NCI-H82 (cell line): ENCODE data around the gene CFAP45.
A peak's percentile ranks its signal among the peaks of the same experiment; 100 is the strongest.

Source experiments
- DNase-seq: peaks from one replicate; lab custom pipeline; 2025; lab: John Stamatoyannopoulos, UW

CFAP45 gene

DNA sequence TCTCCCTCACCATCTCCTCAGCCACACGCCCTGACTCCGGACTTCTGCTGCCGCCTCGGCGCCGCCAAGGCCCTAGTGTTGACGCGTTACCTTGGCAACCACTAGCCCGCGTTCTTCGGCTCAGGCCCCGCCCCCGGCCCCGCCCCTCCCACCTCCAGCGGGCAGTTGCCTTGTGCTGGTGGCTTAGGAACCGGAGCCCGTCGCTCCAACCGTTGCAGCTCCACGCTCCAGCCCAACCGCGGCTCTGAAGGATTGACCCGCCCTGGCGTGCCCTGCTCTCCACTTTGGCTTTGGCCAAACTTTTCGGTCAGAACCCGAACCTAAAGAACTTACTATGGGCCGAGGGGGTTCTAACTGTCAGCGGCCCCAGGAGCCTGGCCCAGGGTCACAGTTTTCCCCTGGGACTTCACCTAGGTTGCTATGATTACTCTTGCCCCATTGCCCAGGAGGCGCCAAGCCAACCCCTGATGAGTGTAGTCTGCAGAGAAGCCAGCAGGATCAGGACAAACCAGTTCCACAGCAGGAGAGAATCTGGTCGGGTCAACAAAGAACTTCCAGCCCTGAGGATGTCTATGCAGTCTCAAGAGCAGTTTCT lies at the start of gene CFAP45:
Gene CFAP45, minus strand, starts transcription at position 80 of the 595 bp plus-strand sequence. Its CDS starts 67 bp downstream, at position 13.
- peak; percentile 96 for DNase-seq

DNA sequence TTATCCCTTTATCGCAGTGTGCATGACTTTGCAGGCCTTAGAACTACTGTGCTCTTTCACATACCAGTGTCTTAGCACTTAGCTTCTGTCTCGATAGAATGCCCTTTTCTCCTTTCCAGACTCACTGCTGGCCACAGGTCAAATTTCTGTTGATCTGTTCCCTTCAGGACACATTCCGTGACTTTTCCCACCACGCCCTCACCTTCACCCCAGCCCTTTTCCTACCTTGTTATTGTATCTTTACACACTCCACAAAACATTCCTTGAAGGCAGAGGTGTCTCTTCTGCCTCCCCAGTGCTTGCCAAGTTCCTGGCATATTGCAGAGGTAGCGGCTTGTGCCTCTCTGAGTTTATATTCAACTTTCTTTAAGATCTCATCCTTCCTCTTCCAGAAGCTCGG lies 49.2 kb upstream of the CFAP45 start:
- DNase-seq: no peak

- no peak for DNase-seq
Measured at GRCh38 chr1:159947942-159948341, 48.0 kb upstream of the CFAP45 start.

DNA sequence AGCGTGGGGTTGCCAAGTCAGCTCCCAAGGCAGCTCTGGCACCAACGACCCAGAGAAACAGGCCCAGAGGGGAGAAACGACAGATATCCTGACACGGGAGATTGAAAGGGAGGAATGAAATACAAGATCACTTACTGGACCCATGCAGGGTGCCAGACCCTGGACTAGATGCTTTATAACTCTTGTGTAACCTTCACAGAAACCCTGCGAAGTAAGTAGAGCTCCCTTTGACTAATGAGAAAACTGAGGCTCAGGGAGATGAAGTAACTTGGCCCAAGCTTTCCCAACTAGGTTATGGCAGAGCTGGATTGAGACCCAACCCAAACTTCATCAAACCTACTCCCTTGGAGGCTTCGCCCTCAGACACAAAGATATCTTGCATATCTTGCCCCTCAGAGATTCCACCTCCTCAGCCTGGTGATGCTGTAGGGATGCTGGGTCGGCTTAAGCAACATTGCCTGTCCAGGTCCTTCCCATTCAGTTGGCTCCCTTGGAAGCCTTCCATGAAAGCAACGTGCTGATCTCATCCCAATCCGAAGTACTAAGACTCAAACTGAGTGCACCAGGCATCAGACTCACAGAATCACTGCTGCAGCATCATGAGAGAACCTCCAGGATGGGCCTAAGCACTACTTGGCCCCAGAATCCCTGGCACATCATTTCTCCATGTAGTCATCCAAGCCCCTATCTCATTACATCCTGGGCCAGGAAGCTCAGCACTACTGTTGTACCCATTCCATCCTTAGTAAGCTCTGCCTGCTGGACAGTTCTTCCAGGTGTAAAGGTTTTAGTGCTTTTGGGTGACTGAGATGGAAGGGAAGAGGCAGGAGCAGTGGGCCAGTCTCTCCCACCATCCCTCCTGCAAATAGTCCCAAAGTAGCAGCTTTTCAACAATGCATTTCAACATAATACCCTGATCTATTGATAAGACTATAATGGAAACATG lies 46.5 kb upstream of the CFAP45 start:
- DNase-seq: no peak

GRCh38 chr1:159945483-159946241 lies 45.7 kb upstream of the CFAP45 start, which contains the start of gene IGSF9:
TSS of gene IGSF9 (minus strand) at chr1:159945613. CDS start at chr1:159943454, 2,159 bp downstream.
- DNase-seq: peak; percentile 99

DNA sequence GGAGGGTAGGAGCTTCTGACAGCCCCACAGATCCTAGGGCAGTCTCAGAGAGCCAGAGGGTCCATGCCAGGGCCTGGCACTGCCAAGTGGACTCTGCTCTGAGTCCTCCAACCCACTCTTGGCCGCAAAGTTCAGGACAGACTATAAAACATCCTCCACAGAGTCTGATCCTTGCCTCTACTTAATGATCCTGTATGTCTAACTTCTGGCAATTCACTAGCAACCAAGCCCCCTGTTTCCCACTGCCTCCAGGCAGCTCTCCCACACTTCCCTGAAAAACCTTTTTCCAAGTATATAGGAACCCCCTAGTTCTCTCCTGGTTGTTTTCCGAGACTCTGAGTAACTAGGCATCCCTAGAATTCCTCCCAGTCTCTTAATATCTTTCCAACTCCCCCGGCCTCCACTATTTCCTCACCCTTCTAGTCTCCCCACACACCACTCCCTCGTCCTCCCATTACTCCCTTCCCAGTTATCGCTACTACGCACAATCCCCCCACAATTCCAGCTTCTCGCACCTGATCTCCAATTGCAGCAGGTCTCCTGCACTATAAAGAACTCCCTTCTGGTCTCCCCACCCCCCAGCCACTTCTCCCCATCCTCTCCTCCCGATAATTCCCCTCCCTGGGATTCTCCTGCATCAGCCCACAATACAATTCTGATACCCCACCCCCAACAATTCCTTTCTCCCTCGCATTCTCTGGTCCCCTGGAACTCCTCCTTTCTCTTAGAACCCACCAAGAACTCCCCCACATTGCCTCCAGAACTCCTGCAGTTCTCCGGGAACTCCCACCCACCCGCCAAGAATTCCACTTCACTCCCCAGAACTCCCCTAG lies 44.9 kb upstream of the CFAP45 start:
- peak; percentile 55 for DNase-seq

DNA sequence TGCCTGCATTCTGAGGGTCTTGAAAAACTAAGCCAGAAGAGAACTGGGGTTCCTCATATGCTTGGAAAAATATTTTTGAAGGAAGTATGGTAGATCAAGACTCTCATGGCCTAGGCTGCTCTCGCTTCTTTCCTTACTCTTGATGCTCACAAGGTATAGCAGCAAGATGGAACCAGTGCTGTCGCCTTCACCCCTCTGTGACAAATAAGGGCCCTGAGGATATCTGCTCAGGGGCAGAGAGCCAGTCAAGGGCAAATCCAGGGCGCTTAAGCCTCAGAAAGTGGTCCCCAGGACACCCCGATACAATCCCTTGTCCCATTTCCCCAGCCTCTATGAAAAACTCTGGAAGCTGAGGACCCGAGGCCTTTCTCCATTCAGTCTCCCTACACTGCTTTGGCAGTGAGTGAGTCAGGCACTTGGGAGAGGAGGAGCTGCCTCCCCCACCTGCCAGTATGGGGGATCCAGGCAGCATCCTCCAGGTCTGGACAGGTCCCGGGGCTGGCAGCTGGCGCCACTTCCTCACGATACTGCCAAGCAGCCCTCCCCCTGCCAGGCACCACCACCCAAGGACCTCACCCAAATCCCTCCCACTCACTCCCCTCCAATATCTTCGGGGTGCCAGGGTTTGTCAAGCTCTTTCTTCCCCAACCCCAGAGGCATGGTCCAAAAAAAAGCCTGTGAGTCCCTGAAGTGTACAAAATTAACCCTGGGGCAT lies 44.1 kb upstream of the CFAP45 start:
- DNase-seq: no peak

GRCh38 chr1:159943278-159943640 lies 43.3 kb upstream of the CFAP45 start:
- peak; percentile 26 for DNase-seq

DNA sequence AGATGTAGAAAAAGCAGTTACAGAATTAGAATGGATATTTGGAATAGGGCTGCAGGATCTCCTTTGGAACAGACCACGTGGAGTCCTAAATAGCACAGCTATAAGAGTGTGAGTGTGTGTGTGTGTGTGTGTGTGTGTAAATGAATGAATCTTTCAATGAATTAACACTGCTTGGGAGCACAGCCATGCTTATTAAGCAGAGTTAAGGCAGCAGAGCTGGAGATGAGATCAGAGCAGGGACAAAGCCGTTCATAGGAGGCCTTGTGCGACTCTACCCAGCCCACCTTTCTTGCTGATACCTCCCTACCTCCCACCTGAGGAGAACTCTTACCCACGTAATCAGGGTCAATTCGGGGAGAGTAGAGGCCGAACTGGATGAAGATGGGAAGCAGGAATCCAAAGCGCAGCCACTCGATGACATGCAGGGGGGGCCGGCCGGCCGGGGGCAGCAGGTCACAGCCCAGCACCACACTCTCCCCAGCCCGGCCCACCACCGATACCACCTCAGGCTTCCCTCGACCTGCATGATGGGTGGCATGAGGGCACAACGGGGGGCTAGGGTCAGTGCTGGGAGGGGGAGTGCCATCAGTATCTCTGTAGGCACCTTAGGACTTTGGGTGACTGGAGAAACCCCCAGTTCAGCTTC lies 42.8 kb upstream of the CFAP45 start:
- DNase-seq: peak; percentile 23

- DNase-seq: peak; percentile 92
Measured at GRCh38 chr1:159941591-159942560, 41.9 kb upstream of the CFAP45 start.

GRCh38 chr1:159941141-159941540 lies 41.2 kb upstream of the CFAP45 start:
- DNase-seq: peak; percentile 70

- peak; percentile 52 for DNase-seq
Measured at GRCh38 chr1:159940006-159940620, 40.1 kb upstream of the CFAP45 start.

DNA sequence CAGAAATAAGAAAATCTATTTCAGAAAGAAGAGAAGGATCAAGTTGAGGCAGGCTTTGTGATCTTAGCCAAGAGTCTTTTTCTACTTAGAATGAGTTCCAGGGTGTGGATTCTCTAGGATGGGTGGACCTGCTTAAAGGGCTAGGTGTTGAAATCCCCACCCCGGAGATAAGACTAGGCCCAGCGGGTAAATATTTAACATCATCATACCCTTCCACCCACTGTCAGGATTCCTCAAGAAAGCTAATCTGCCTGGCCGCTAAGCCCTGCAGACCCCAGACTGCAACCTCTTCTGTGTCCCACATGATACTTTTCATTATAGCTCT lies 39.7 kb upstream of the CFAP45 start:
- DNase-seq: peak; percentile 23

DNA sequence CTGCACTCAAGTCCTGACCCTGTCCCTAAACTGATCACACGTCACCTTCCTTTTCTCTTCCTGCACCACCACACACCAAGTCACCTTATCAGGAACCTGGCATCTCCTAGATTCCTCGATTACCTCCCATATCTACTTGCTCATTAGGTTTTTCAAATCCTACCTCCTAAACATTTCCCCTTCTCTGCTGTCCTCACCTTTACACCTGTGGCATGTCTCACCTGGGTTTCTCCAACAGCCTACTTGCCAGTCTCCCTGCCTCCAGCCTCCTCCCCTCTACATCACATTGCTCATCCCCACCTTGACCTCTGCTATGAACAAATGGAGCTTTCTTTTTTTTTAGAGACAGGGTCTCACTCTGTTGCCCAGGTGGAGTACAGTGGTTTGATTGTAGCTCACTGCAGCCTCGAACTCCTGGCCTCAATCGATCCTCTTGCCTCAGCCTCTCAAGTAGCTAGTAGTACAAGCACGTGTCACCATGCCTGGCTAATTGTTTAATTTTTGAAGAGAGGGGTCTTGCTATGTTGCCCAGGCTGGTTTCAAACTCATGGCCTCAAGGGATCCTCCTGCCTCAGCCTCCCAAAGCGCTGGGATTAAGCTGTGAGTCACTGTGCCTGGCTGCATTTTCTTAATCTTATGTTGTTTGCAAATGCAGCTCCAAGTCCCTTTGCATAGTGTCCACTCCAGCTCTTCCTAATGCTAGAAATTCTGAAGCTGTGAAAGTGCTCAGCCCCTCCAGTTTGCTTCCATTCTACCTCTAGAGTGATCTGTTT lies 39.1 kb upstream of the CFAP45 start:
- no peak for DNase-seq

DNA sequence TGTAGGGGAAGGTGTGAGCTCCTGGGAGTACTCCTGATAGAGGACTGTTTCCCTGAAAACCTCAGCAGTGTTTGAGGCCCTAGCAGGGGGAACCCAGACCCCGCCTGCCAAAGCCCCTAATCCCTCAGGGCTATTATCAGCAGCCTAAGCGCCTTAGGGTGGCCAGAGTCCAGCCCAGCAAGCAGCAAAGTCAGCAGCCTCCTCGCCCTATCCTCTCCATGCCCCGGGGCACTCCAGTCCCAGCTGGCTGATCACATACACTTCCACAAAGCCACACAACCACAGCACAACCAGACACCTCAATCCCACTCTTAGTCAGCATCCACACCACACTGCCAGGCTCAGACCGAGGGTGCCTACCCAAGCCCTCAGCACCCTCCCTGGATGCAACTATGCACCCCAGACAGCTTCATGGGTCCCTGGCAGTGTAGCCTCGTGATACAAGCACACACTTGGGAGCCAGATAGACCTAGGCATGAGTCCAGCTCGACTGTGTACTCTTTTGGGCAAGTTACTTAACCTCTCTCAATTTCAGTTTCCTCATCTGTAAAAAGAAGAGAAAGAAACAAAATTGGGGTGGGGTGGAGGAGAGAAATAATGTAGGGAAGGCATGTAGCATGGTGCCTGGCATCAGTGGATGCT lies 38.4 kb upstream of the CFAP45 start:
- peak; percentile 94 for DNase-seq

- peak; percentile 77 for DNase-seq
Measured at GRCh38 chr1:159937054-159937750, 37.2 kb upstream of the CFAP45 start.
